Ectodermal cell (in vitro differentiated cells): ENCODE measurements around the gene TNP2.

ENCODE experiments used
- H3K27ac ChIP-seq: 2 replicates; pipeline ENCODE4 v1.7.0; 2013; ENCODE audit warnings: mild to moderate bottlenecking, low read depth, low read length; ENCODE audit not compliant: insufficient read depth, poor library complexity, severe bottlenecking
- H3K27me3 ChIP-seq: 2 replicates; pipeline ENCODE4 v1.7.0; 2013; ENCODE audit warnings: mild to moderate bottlenecking, low read length; ENCODE audit not compliant: insufficient read depth, control insufficient read depth, poor library complexity, severe bottlenecking
- H3K36me3 ChIP-seq: one replicate; pipeline ENCODE4 v1.7.0; 2013; ENCODE audit warnings: low read length; ENCODE audit not compliant: control insufficient read depth, insufficient read depth
- H3K4me1 ChIP-seq: one replicate; pipeline ENCODE4 v1.7.0; 2013; ENCODE audit warnings: low read length; ENCODE audit not compliant: control insufficient read depth, insufficient read depth
- H3K4me3 ChIP-seq: 2 replicates; pipeline ENCODE4 v1.7.0; 2013; ENCODE audit warnings: low read depth, low read length, control low read depth; ENCODE audit not compliant: insufficient read depth
- H3K9me3 ChIP-seq: 2 replicates; pipeline ENCODE4 v1.7.0; 2013; ENCODE audit warnings: mild to moderate bottlenecking, low read length, moderate library complexity; ENCODE audit not compliant: control insufficient read depth
- WGBS, 2 experiments: methylation state at CpG; one replicate each; pipeline ENCODE4 v1.1.7; 2013; ENCODE audit warnings: missing lambda C conversion rate in 2 of 2; 5-methylcytosine and 5-hydroxymethylcytosine counted together

Gene TNP2

GRCh38 chr16:11248133-11248532 is 21.0 kb downstream of the TNP2 start:
- Histone ChIP-seq H3K27me3 (no peaks in the 10 kb centered on the region), H3K9me3 (no peaks in the 10 kb centered on the region), H3K4me1 (peaks cover 10% of the 10 kb centered on the region), H3K4me3 (no peak overlapping the region), H3K27ac (no peak overlapping the region), H3K36me3 (no peaks in the 10 kb centered on the region)
- WGBS, 2 experiments = 92 to 95% methylated on average over 8 of the region's 8 CpGs

DNA sequence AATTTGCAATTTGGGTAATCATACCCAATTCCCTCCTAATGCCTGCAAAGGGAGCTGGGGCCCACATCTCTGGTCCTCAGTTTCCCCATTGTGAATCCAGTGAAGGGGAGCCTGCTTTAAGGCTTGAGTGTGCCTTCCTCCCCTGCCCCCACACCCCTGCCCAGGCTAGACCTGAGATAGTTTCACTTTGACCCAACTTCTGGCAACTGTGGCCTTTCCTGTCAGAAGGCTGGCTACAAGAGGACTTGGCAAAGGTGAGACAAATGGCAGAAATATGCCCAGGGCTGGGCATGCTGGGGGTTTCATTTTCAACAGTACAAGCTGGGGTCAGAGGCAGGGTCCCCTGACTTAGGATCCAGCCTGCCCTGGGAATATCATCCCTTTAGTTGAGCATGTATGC is 23.1 kb downstream of the TNP2 start:
- Histone ChIP-seq H3K27me3 (no peaks in the 10 kb centered on the region), H3K27ac (no peak overlapping the region), H3K4me3 (no peak overlapping the region), H3K36me3 (no peaks in the 10 kb centered on the region), H3K9me3 (no peaks in the 10 kb centered on the region), H3K4me1 (peaks cover 6% of the 10 kb centered on the region)

GRCh38 chr16:11245222-11245737 is 23.8 kb downstream of the TNP2 start:
- Histone ChIP-seq H3K9me3 (no peaks in the 10 kb centered on the region), H3K27ac (no peak overlapping the region)
- 85 to 89% methylated on average over 5 of the region's 5 CpGs for WGBS, 2 experiments

DNA sequence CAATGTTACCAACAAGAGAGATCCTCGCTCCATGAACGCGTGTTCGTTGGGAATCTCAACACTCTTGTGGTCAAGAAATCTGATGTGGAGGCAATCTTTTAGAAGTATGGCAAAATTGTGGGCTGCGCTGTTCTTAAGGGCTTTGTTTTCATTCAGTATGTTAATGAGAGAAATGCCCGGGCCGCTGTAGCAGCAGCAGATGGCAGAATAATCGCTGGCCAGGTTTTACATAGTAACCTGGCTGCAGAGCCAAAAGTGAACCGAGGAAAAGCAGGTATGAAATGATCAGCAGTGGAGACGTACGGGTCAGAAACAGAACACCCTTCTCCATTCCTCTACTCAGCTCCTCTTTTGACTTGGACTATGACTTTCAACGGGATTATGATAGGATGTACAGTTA is 26.5 kb downstream of the TNP2 start:
- Histone ChIP-seq H3K4me1 (peaks cover 6% of the 10 kb centered on the region), H3K27me3 (no peaks in the 10 kb centered on the region), H3K36me3 (no peaks in the 10 kb centered on the region), H3K4me3 (no peak overlapping the region), H3K9me3 (no peaks in the 10 kb centered on the region), H3K27ac (no peak overlapping the region)
- WGBS, 2 experiments = 88 to 90% methylated on average over 12 of the region's 12 CpGs

More at GRCh38 chr16:11245222-11245737, 23.8 kb downstream of the TNP2 start:
- H3K27me3 ChIP-seq = no peaks in the 10 kb centered on the region
- H3K36me3 ChIP-seq = no peaks in the 10 kb centered on the region
- H3K4me3 ChIP-seq = no peak overlapping the region
- peaks cover 6% of the 10 kb centered on the region for H3K4me1 ChIP-seq

DNA sequence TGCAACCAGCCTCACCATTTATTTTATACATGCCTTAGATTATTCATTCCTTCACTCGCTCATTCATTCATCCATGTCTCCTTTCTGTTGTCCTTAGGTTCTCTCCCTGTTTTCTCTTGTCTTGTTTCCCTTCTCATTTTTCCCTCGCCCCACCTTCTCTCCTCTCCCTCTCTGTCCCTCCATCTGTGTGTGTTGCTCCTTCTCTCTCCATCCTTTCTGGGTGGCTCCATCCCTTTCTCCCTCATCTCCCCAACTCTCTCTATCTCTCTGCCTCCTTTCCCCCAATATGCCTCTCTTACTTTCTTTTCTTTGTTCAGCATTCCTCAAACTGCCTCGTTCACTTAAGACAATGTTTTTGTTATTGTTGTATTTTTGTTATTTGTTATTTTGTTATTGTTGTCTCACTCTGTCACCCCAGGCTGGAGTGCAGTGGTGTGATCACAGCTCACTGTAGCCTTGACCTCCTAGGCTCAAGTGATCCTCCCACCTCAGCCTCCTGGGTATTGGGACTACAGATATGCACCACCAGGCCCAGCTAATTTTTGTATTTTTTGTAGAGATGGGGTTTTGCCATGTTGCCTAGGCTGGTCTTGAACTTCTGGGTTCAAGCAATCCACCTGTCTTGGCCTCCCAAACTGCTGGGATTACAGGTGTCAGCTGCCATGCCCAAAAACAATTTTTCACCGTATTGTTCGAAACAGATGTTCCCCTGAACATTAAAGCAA is 27.5 kb downstream of the TNP2 start:
- H3K4me1 ChIP-seq = peaks cover 6% of the 10 kb centered on the region
- H3K27me3 ChIP-seq = no peaks in the 10 kb centered on the region
- H3K36me3 ChIP-seq = no peaks in the 10 kb centered on the region
- no peak overlapping the region for H3K4me3 ChIP-seq
- no peak overlapping the region for H3K27ac ChIP-seq
- no peaks in the 10 kb centered on the region for H3K9me3 ChIP-seq
- WGBS, 2 experiments = 88 to 92% methylated on average over 4 of the region's 5 CpGs

- no peaks in the 10 kb centered on the region for H3K27me3 ChIP-seq
- no peak overlapping the region for H3K27ac ChIP-seq
- peaks cover 6% of the 10 kb centered on the region for H3K4me1 ChIP-seq
- no peak overlapping the region for H3K4me3 ChIP-seq
- H3K36me3 ChIP-seq = no peaks in the 10 kb centered on the region
- no peaks in the 10 kb centered on the region for H3K9me3 ChIP-seq
- 86 to 90% methylated on average over 10 of the region's 10 CpGs for WGBS, 2 experiments
Observed at GRCh38 chr16:11240636-11241473, 28.3 kb downstream of the TNP2 start.

- WGBS, 2 experiments = 92 to 95% methylated on average over 10 of the region's 10 CpGs
Observed at GRCh38 chr16:11239644-11240632, 29.2 kb downstream of the TNP2 start.

GRCh38 chr16:11238272-11239202 is 30.6 kb downstream of the TNP2 start:
- no peaks in the 10 kb centered on the region for H3K27me3 ChIP-seq
- WGBS, 2 experiments = 94 to 95% methylated on average over 15 of the region's 15 CpGs
- H3K27ac ChIP-seq = no peak overlapping the region
- no peak overlapping the region for H3K4me3 ChIP-seq
- no peaks in the 10 kb centered on the region for H3K4me1 ChIP-seq
- H3K36me3 ChIP-seq = no peaks in the 10 kb centered on the region
- H3K9me3 ChIP-seq = no peaks in the 10 kb centered on the region

More at GRCh38 chr16:11239644-11240632, 29.2 kb downstream of the TNP2 start:
- H3K27me3 ChIP-seq = no peaks in the 10 kb centered on the region
- H3K27ac ChIP-seq = no peak overlapping the region
- H3K36me3 ChIP-seq = no peaks in the 10 kb centered on the region
- no peaks in the 10 kb centered on the region for H3K9me3 ChIP-seq
- H3K4me1 ChIP-seq = no peaks in the 10 kb centered on the region
- no peak overlapping the region for H3K4me3 ChIP-seq
